Measurements from ENCODE around the gene CUZD1. TPM values are rescaled to one million over a fixed set of nuclear protein-coding genes. Genes with fewer than 3 reads are reported as not detected.

CUZD1 gene
- polyA plus RNA-seq, 1 donor from 2014 or later: not detected

- Histone ChIP-seq H2AFZ (ENCODE audit: low read depth, low read length) (no peak overlapping the region), H3K36me3 (ENCODE audit: insufficient read depth, low read length) (no peaks in the 10 kb centered on the region), H3K4me3 (ENCODE audit: low read length) (no peak overlapping the region), H3K79me2 (replicated peaks; ENCODE audit: insufficient read depth, low read length) (no peaks in the 10 kb centered on the region), H3K9me3 (ENCODE audit: low read length) (peaks cover 6% of the 10 kb centered on the region), H3K4me2 (ENCODE audit: low read length) (no peak overlapping the region), H4K20me1 (ENCODE audit: insufficient read depth) (no peaks in the 10 kb centered on the region), H3K9ac (ENCODE audit: low read length) (no peak overlapping the region), H3K27ac (ENCODE audit: low read length) (no peak overlapping the region), H3K27me3 (ENCODE audit: insufficient read depth, low read depth, low read length) (no peaks in the 10 kb centered on the region), H3F3A (ENCODE audit: insufficient read depth, low read length, poor library complexity, severe bottlenecking) (no peaks in the 10 kb centered on the region), H3K9me2 (ENCODE audit: insufficient read depth, low read length) (no peaks in the 10 kb centered on the region)
- TF ChIP-seq TAF1 (IDR thresholded peaks at IDR 0.05; ENCODE audit: low read depth) (no peak), REST (IDR thresholded peaks at IDR 0.05; ENCODE audit: borderline replicate concordance) (no peak), EZH2 (IDR thresholded peaks at IDR 0.05; ENCODE audit: borderline replicate concordance, insufficient read depth, low read length, poor library complexity, severe bottlenecking) (no peak), SMC3 (conservative IDR thresholded peaks at IDR 0.05; ENCODE audit: poor library complexity) (no peak), MXI1 (conservative IDR thresholded peaks at IDR 0.05; ENCODE audit: poor library complexity, severe bottlenecking) (no peak), EP300 (conservative IDR thresholded peaks at IDR 0.05; ENCODE audit: poor library complexity, severe bottlenecking) (no peak), RAD21 (conservative IDR thresholded peaks at IDR 0.05) (no peak), POLR2AphosphoS5 (IDR thresholded peaks at IDR 0.05) (no peak), CTCF (IDR thresholded peaks at IDR 0.05; ENCODE audit: poor library complexity, severe bottlenecking) (no peak)
These were observed 6.2 kb downstream of the CUZD1 start for GRCh38 chr10:122839505-122839904.

- Histone ChIP-seq H3K4me3 (ENCODE audit: low read length) (no peak overlapping the region), H3K9me3 (ENCODE audit: low read length) (peaks cover 6% of the 10 kb centered on the region), H2AFZ (ENCODE audit: low read depth, low read length) (no peak overlapping the region), H3K27ac (ENCODE audit: low read length) (no peak overlapping the region), H3K9me2 (ENCODE audit: insufficient read depth, low read length) (no peaks in the 10 kb centered on the region), H3K79me2 (replicated peaks; ENCODE audit: insufficient read depth, low read length) (no peaks in the 10 kb centered on the region), H3F3A (ENCODE audit: insufficient read depth, low read length, poor library complexity, severe bottlenecking) (no peaks in the 10 kb centered on the region), H3K36me3 (ENCODE audit: insufficient read depth, low read length) (no peaks in the 10 kb centered on the region), H3K4me2 (ENCODE audit: low read length) (no peak overlapping the region), H3K27me3 (ENCODE audit: insufficient read depth, low read depth, low read length) (no peaks in the 10 kb centered on the region), H3K9ac (ENCODE audit: low read length) (no peak overlapping the region), H4K20me1 (ENCODE audit: insufficient read depth) (no peaks in the 10 kb centered on the region)
- no peak for TF ChIP-seq MXI1 (conservative IDR thresholded peaks at IDR 0.05; ENCODE audit: poor library complexity, severe bottlenecking)
- TF ChIP-seq POLR2AphosphoS5 (IDR thresholded peaks at IDR 0.05): no peak
- TF ChIP-seq RAD21 (conservative IDR thresholded peaks at IDR 0.05): no peak
- no peak for TF ChIP-seq CTCF (IDR thresholded peaks at IDR 0.05; ENCODE audit: poor library complexity, severe bottlenecking)
- TF ChIP-seq REST (IDR thresholded peaks at IDR 0.05; ENCODE audit: borderline replicate concordance): no peak
- TF ChIP-seq SMC3 (conservative IDR thresholded peaks at IDR 0.05; ENCODE audit: poor library complexity): no peak
- TF ChIP-seq EZH2 (IDR thresholded peaks at IDR 0.05; ENCODE audit: borderline replicate concordance, insufficient read depth, low read length, poor library complexity, severe bottlenecking): no peak
- no peak for TF ChIP-seq TAF1 (IDR thresholded peaks at IDR 0.05; ENCODE audit: low read depth)
- no peak for TF ChIP-seq EP300 (conservative IDR thresholded peaks at IDR 0.05; ENCODE audit: poor library complexity, severe bottlenecking)
These were observed 6.8 kb downstream of the CUZD1 start for GRCh38 chr10:122838880-122839279.

All from neural cell (in vitro differentiated cells).